HT-29 (cell line): Measurements from ENCODE around the gene TSHR. TPM values are rescaled to one million over a fixed set of nuclear protein-coding genes. Genes with fewer than 3 reads are reported as not detected.

ENCODE experiments used
- DNase-seq: peaks from one replicate; pipeline ENCODE4 v3.0.0-alpha.2; 2015; ENCODE audit warnings: low spot score
- total RNA-seq: library from RNA; depleted of rRNA; stranded (reverse); fragments of >200 nt; shearing (Covaris generic); gene quantifications from 2 replicates; pipeline ENCODE4 v1.2.3, GENCODE V29; 2014; rRNA removed

The TSHR gene
- total RNA-seq, 1 experiment from 2014 or later = not detected

GRCh38 chr14:81176241-81176640 is 220.8 kb downstream of the TSHR start:
- no peak for DNase-seq

GRCh38 chr14:81177225-81177624 is 221.8 kb downstream of the TSHR start:
- DNase-seq = no peak

- no peak for DNase-seq
Measured at GRCh38 chr14:81178063-81178462, 222.6 kb downstream of the TSHR start.

- no peak for DNase-seq
Measured at GRCh38 chr14:81179631-81180030, 224.2 kb downstream of the TSHR start.

- no peak for DNase-seq
Measured at GRCh38 chr14:81187832-81188522, 232.6 kb downstream of the TSHR start.

- DNase-seq = no peak
Measured at GRCh38 chr14:81192594-81192993, 237.2 kb downstream of the TSHR start.

GRCh38 chr14:81193924-81194633 is 238.7 kb downstream of the TSHR start:
- DNase-seq = no peak

Other genes starting within 250 kb of the TSHR start
- 1.0 and 2.6 TPM in 2 replicates for gene CEP128, start 13.9 kb upstream of the TSHR start, total RNA-seq